A549 (cell line): ENCODE data around the gene TCEA2. TPM values are rescaled to one million over a fixed set of nuclear protein-coding genes. Genes with fewer than 3 reads are reported as not detected.

ENCODE experiments used
- ATAC-seq, 2 experiments: fragments of 200-7000 bp in 1 of 2; fragments of >200 bp in 1 of 2; cut with Nextera tagmentation in 1 of 2; cut with Tn5 transposase in 1 of 2; 3 replicates each; pipeline versions ENCODE4 v1.8.0 to v1.9.1; 2018 to 2020; ENCODE audit warnings: mild to moderate bottlenecking in 1 of 2, moderate library complexity in 1 of 2
- CTCF ChIA-PET: fragments of 300-600 bp; sonication (Branson Sonifier 250); formaldehyde crosslinking; extraction: SDS; loops from one replicate; lab custom pipeline; 2021; ENCODE audit warnings: antibody characterized with exemption, inconsistent platforms; lab: Yijun Ruan, JAX
- POLR2A ChIA-PET: fragments of 350-600 bp; formaldehyde crosslinking; extraction: SDS; loops from one replicate; lab custom pipeline; 2021; ENCODE audit warnings: antibody characterized with exemption, inconsistent platforms; lab: Yijun Ruan, JAX
- DNase-seq, 2 experiments: peaks; one replicate each; pipeline versions ENCODE4 v3.0.0 to v3.0.0-alpha.2; 2011 to 2016; ENCODE audit warnings: low read depth in 1 of 2, low spot score in 1 of 2
- FAIRE-seq: peaks from 2 replicates; lab custom pipeline; 2011; peaks lifted over from hg19 to GRCh38; lab: Jason Lieb, UNC
- H3K27ac ChIP-seq, 2 experiments: fragments of >200 bp; sonication (Bioruptor Twin); formaldehyde crosslinking; 3 replicates each; pipeline ENCODE4 v1.5.1; 2016 to 2017
- H3K4me1 ChIP-seq: fragments of >200 bp; sonication (Bioruptor Twin); formaldehyde crosslinking; 3 replicates; pipeline ENCODE4 v1.6.1; 2016
- H3K4me2 ChIP-seq: fragments of >200 bp; sonication (Bioruptor Twin); formaldehyde crosslinking; 3 replicates; pipeline ENCODE4 v1.6.1; 2016
- H3K4me3 ChIP-seq: fragments of >200 bp; sonication (Bioruptor Twin); formaldehyde crosslinking; 3 replicates; pipeline ENCODE4 v1.5.1; 2016
- H3K9me3 ChIP-seq: fragments of >200 bp; sonication (Bioruptor Twin); formaldehyde crosslinking; 3 replicates; pipeline ENCODE4 v1.6.1; 2016
- CBX2 ChIP-seq: fragments of 200-600 bp; sonication (generic); IDR thresholded peaks from 2 replicates; pipeline ENCODE4 v1.6.1; 2016; ENCODE audit warnings: low read depth, mild to moderate bottlenecking, borderline replicate concordance
- CBX8 ChIP-seq: fragments of 200-600 bp; sonication (generic); IDR thresholded peaks from 2 replicates; pipeline ENCODE4 v1.6.1; 2016
- CEBPB ChIP-seq, 2 experiments: fragments of >200 bp in 1 of 2; sonication (Bioruptor Twin) in 1 of 2; formaldehyde crosslinking in 1 of 2; IDR thresholded peaks; 2 replicates each; pipeline ENCODE4 v1.6.1; 2012 to 2016
- CHD4 ChIP-seq: fragments of 200-600 bp; sonication (generic); IDR thresholded peaks from 2 replicates; pipeline ENCODE4 v1.6.1; 2016; ENCODE audit warnings: antibody characterized with exemption, mild to moderate bottlenecking, borderline replicate concordance
- EP300 ChIP-seq, 2 experiments: fragments of >200 bp; sonication (Bioruptor Twin); formaldehyde crosslinking; IDR thresholded peaks; 2 replicates in 1 of 2; 3 replicates in 1 of 2; pipeline ENCODE4 v1.6.1; 2016 to 2017
- FOXS1 ChIP-seq: fragments of 250-450 bp; sonication (Bioruptor Pico); IDR thresholded peaks from 2 replicates; pipeline ENCODE4 v1.5.0; 2020; ENCODE audit warnings: mild to moderate bottlenecking, moderate library complexity
- HEYL ChIP-seq: fragments of 250-450 bp; sonication (Bioruptor Pico); IDR thresholded peaks from 2 replicates; pipeline ENCODE4 v1.8.0; 2021; ENCODE audit warnings: mild to moderate bottlenecking, moderate library complexity
- HOXA7 ChIP-seq: fragments of 250-450 bp; sonication (Bioruptor Pico); IDR thresholded peaks from 2 replicates; pipeline ENCODE4 v1.5.0; 2020; ENCODE audit warnings: mild to moderate bottlenecking, moderate library complexity
- HOXB5 ChIP-seq: fragments of 250-450 bp; sonication (Bioruptor Pico); IDR thresholded peaks from 2 replicates; pipeline ENCODE4 v1.5.0; 2020; ENCODE audit warnings: mild to moderate bottlenecking, moderate library complexity
- JUN ChIP-seq, 2 experiments: fragments of >200 bp; sonication (Bioruptor Twin); formaldehyde crosslinking; IDR thresholded peaks; 2 replicates in 1 of 2; 3 replicates in 1 of 2; pipeline ENCODE4 v1.6.1; 2016 to 2017
- KDM1A ChIP-seq: fragments of 200-600 bp; sonication (generic); IDR thresholded peaks from 2 replicates; pipeline ENCODE4 v1.6.1; 2016; ENCODE audit warnings: low read depth, mild to moderate bottlenecking
- MAFK ChIP-seq: fragments of 450-650 bp; IDR thresholded peaks from 2 replicates; pipeline ENCODE4 v1.6.1; 2014; ENCODE audit not compliant: partially characterized antibody
- PHF8 ChIP-seq: fragments of 200-600 bp; sonication (generic); IDR thresholded peaks from 2 replicates; pipeline ENCODE4 v1.6.1; 2016; ENCODE audit warnings: low read depth, mild to moderate bottlenecking, antibody characterized with exemption, moderate library complexity, borderline replicate concordance
- POLR2A ChIP-seq: IDR thresholded peaks from 2 replicates; pipeline ENCODE4 v1.6.1; 2012; ENCODE audit warnings: mild to moderate bottlenecking, low read length
- RCOR1 ChIP-seq: fragments of 150-350 bp; IDR thresholded peaks from 2 replicates; pipeline ENCODE4 v1.6.1; 2014; ENCODE audit warnings: antibody characterized with exemption, low read length, low read depth
- WGBS: methylation state at CpG from one replicate; pipeline ENCODE4 v1.1.6; 2017; ENCODE audit errors: missing lambda C conversion rate; 5-methylcytosine and 5-hydroxymethylcytosine counted together
- polyA plus RNA-seq, 4 experiments: library from polyadenylated mRNA; depleted of rRNA in 3 of 4; stranded (reverse); fragments of >200 nt; fragmentation: RNase III in 1 of 4; extraction: RNeasy Plus Mini Kit Qiagen cat#74134 plus additional on column Dnase treatment in 1 of 4; gene quantifications; 2 replicates in 3 of 4; 3 replicates in 1 of 4; pipeline ENCODE4 v1.2.3, GENCODE V29; 2011 to 2017
- TF ChIP-seq, protein P1 (sequence below): IDR thresholded peaks from 2 replicates; pipeline ENCODE4 v1.6.1; 2012; ENCODE audit warnings: low read depth, borderline replicate concordance
- TF ChIP-seq, protein P2 (sequence below): IDR thresholded peaks from 2 replicates; pipeline ENCODE4 v1.6.1; 2012
- TF ChIP-seq, protein P3 (sequence below): fragments of >200 bp; sonication (Bioruptor Twin); formaldehyde crosslinking; IDR thresholded peaks from 2 replicates; pipeline ENCODE4 v1.6.1; 2016
- TF ChIP-seq, protein P4 (sequence below): IDR thresholded peaks from 2 replicates; pipeline ENCODE4 v1.6.1; 2012
- TF ChIP-seq, protein P5 (sequence below): fragments of >200 bp; sonication (Bioruptor Twin); formaldehyde crosslinking; IDR thresholded peaks from 3 replicates; pipeline ENCODE4 v1.6.1; 2016

The TCEA2 gene
- polyA plus RNA-seq, 2 of the 4 experiments (the other 2 are of a cell fraction) = 11.2 to 29.8 TPM

DNA sequence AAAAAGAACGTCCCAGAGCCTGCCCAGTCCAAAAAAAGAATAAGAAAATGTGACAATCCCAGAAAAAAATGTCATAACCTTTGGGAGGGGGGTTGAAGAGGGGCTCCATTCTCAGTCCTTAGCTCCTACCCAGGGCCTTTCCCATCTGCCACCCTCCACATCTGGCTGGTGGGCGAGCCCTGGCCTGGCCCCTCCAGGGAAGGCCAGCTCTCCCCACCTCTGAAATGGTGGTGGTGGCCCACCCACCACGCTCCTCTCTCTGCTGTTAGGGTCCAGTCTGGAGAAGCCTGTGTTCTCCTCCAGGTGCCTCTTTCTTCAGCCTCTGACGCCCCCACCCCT, 15.9 kb downstream of the TCEA2 start:
- 22% methylated on average over 4 of the region's 4 CpGs for WGBS
- ChIA-PET CTCF (interaction anchor here (0.7 to 9.1 kb wide), 6 partner anchors 9 to 59 kb away, joined by 3 to 121 read pairs (median 8); no protein-coding TSS in a partner anchor), POLR2A (no interaction called here)
- peaks cover 27% of the 10 kb centered on the region for H3K4me1 ChIP-seq
- H3K9me3 ChIP-seq = no peaks in the 10 kb centered on the region
- ATAC-seq = no peak
- TF ChIP-seq, protein P1, sequence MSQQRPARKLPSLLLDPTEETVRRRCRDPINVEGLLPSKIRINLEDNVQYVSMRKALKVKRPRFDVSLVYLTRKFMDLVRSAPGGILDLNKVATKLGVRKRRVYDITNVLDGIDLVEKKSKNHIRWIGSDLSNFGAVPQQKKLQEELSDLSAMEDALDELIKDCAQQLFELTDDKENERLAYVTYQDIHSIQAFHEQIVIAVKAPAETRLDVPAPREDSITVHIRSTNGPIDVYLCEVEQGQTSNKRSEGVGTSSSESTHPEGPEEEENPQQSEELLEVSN = no peak
- TF ChIP-seq CBX2 = no peak
- no peak for TF ChIP-seq MAFK
- no peak for TF ChIP-seq JUN (IDR thresholded peaks at IDR 0.05)
- no peak for TF ChIP-seq FOXS1
- no peak for TF ChIP-seq HEYL (CRISPR knock-in tag)
- no peak for TF ChIP-seq RCOR1
- TF ChIP-seq CEBPB (IDR thresholded peaks at IDR 0.05) = no peak
- TF ChIP-seq CBX8 = no peak
- no peak for FAIRE-seq
- peak overlapping the region; percentile 89 for H3K4me3 ChIP-seq
- peak overlapping the region; percentile 100 for H3K4me2 ChIP-seq
- DNase-seq = no peak
- peak overlapping the region; percentile 93 to 96 for H3K27ac ChIP-seq

DNA sequence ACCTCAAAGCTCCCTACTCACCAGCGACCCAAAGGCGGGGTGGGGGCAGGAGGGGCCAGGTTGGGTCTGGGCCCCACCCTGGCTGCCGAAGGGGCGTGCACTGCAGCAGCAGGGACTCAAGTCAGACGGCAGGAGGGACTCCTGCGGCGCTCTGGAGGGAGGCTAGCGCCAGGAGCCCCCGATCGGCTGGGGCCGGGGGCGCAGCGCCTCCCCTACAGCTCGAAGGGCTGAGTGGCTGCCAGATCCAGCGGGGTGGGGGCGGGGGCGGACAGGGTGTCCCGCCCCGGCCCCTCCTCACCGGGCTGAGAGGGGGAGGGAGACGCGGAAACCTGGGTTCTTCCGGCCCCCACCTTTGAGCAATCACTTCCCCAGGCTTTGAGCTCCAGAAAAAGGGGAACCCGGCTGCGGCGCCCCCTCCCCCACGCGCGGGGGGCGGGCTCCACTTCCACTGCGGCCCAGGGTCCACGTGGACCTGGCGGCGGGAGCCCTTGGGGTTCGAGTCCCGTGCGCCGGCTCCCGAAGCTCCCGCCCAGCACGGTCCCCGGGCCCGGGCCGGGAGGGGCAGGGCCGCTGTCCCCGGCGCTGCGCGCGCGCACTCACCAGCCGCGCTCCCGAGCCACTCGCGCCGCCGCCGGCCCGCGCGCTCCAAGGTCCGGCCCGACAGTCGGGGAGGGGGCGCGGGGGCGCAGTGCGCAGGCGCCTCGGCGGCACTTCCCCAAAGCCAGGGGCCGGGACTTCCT, 16.4 kb downstream of the TCEA2 start, which contains the start of gene RGS19:
Gene RGS19, minus strand, starts transcription at position 246 of the 740 bp plus-strand sequence. CDS start 2,632 bp downstream, outside the sequence.
- Histone ChIP-seq H3K4me1 (peaks cover 27% of the 10 kb centered on the region), H3K9me3 (no peaks in the 10 kb centered on the region), H3K4me2 (peak within 1 kb of the TSS; percentile 100), H3K27ac (peak within 1 kb of the TSS; percentile 93 to 96), H3K4me3 (peak within 1 kb of the TSS; percentile 89)
- ChIA-PET CTCF (interaction anchor here (0.7 to 9.1 kb wide), 9 partner anchors 10 to 99 kb away, joined by 3 to 121 read pairs (median 5); partner anchors contain the start of gene PRPF6), POLR2A (interaction anchor here (0.7 to 1.5 kb wide), 2 partner anchors 17 to 99 kb away, joined by 7 to 12 read pairs; partner anchors contain the start of gene TCEA2)
- peak in 1 of 2 experiments; percentile 72 for DNase-seq
- no peak for FAIRE-seq
- 0% methylated on average over 4 of the region's 73 CpGs for WGBS
- peak; percentile 15 to 49; a peak in 5 of 6 replicates for ATAC-seq
- TF ChIP-seq HOXB5 (CRISPR knock-in tag) (no peak), JUN (IDR thresholded peaks at IDR 0.05) (peak in 1 of 2 experiments; percentile 46; a peak in 1 of 5 replicates), EP300 (IDR thresholded peaks at IDR 0.05) (no peak), KDM1A (peak; percentile 56; the same call in 1 of the 2 replicates), CBX2 (no peak), POLR2A (peak; percentile 25; the same call in 1 of the 2 replicates), HOXA7 (CRISPR knock-in tag) (no peak), PHF8 (peak; percentile 66; the same call in 1 of the 2 replicates), CHD4 (no peak), RCOR1 (no peak)
- TF ChIP-seq, protein P2, sequence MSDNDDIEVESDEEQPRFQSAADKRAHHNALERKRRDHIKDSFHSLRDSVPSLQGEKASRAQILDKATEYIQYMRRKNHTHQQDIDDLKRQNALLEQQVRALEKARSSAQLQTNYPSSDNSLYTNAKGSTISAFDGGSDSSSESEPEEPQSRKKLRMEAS = no peak; the same call in 1 of the 2 replicates
- TF ChIP-seq, protein P3, sequence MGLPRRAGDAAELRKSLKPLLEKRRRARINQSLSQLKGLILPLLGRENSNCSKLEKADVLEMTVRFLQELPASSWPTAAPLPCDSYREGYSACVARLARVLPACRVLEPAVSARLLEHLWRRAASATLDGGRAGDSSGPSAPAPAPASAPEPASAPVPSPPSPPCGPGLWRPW = no peak
- TF ChIP-seq, protein P4, sequence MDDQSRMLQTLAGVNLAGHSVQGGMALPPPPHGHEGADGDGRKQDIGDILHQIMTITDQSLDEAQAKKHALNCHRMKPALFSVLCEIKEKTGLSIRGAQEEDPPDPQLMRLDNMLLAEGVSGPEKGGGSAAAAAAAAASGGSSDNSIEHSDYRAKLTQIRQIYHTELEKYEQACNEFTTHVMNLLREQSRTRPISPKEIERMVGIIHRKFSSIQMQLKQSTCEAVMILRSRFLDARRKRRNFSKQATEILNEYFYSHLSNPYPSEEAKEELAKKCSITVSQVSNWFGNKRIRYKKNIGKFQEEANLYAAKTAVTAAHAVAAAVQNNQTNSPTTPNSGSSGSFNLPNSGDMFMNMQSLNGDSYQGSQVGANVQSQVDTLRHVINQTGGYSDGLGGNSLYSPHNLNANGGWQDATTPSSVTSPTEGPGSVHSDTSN = no peak
- TF ChIP-seq, protein P5, sequence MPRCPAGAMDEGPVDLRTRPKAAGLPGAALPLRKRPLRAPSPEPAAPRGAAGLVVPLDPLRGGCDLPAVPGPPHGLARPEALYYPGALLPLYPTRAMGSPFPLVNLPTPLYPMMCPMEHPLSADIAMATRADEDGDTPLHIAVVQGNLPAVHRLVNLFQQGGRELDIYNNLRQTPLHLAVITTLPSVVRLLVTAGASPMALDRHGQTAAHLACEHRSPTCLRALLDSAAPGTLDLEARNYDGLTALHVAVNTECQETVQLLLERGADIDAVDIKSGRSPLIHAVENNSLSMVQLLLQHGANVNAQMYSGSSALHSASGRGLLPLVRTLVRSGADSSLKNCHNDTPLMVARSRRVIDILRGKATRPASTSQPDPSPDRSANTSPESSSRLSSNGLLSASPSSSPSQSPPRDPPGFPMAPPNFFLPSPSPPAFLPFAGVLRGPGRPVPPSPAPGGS = 0 out of 3 replicates have a peak, but pooled peaks have one; percentile 41
